HG02610 (cell line): Measurements from ENCODE around the gene FAM177A1.
A peak's percentile ranks its signal among the peaks of the same experiment; 100 is the strongest.
"Not testable (repeated sequence)": the region's sequence is repeated elsewhere in the genome, so short reads cannot be mapped to it uniquely, and the experiment has no call there.

Source experiments
- ATAC-seq: cut with Tn5 transposase; IDR thresholded peaks from one replicate; pipeline ENCODE4 v1.9.1; 2021; ENCODE audit warnings: mild to moderate bottlenecking, moderate library complexity; ENCODE audit not compliant: unreplicated experiment

Gene FAM177A1, protein sequence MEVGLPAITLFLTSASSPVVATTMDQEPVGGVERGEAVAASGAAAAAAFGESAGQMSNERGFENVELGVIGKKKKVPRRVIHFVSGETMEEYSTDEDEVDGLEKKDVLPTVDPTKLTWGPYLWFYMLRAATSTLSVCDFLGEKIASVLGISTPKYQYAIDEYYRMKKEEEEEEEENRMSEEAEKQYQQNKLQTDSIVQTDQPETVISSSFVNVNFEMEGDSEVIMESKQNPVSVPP

DNA sequence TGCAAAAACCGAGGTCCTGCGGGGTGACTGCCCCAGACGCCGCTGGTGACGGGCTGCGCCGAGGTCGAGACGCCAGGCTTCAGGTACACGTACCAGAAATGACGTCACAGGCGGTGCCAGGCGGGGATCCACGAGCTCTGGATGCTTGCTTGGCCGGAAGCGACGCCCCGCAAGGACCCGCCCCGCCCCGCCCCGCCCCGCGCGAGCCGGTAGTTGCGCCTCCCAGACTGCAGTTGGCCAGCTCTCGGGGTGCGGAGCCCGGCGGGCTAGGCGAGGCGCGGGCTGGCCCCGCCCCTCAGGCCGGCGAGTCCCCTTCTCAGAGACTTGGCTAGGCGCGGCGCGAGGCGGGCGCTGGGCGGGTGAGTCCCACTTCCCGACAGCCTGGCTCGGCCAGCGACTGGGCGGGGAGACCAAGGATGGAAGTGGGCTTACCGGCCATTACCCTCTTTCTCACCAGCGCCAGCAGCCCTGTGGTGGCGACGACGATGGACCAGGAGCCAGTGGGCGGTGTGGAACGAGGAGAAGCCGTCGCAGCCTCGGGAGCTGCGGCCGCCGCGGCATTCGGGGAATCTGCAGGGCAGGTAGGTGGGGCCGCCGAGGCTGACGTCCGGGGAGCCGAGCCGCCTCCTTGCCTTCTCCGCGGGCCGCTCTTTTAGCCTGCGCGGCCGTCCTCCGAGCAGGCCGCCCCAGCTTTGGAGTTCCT is at the start of gene FAM177A1:
Gene FAM177A1 (plus strand): TSS at position 225 of the 703 bp plus-strand sequence. CDS start 192 bp downstream, at position 417.
- ATAC-seq = peak; percentile 96

DNA sequence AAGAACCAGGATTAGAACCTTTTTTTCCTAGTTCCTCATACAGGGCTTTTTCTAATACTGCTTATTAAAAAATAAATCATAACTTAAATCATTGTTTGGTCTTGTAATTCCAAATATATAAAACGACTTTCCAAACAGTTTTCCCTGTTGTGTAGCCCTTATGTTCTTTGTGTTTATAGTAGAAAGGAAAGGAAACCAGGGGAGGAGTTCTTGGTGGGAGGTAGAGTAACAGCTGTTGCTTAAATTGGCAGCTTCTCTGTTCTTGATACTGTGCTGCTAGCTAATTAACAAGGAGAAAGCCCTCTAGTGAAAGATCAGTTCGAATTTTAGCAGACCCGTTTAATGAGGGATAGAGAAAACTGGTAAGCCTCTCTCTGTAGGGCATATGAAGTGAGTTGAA is 48.3 kb upstream of the FAM177A1 start:
- ATAC-seq = no peak

DNA sequence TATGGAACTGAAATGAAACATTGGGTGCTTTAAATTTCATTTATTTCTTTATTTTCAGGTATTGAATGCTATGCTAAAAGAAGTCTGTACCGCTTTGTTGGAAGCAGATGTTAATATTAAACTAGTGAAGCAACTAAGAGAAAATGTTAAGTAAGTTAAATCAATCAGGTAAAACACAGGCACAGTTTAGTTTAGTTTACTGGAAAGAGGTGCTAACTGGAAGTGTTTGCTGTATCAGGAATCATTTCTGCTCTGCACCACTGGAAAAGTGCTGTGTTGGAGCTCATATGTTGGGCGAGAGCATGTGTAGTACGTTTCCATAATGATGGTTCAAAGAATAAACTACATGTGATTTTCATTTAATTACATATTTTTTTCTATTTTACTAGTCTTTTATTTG is 46.6 kb upstream of the FAM177A1 start:
- no peak for ATAC-seq

DNA sequence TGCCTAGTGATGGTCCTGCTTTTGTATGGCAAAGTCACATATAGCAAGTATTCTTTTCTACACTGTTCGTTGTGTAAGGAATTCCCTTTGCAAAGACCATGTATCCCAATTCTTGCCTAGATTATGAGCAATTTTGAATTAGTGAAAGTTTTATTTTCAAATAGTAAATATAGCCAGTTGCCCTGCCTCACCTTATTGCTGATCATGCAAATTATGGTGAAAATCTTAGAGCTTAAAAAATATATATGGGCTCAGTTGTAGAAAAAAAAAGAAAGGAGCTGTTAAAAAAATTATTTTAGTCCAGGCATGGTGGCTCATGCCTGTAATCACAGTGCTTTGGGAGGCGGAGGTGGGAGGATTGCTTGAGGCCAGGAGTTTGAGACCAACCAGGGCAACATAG is 44.5 kb upstream of the FAM177A1 start:
- ATAC-seq = no peak

DNA sequence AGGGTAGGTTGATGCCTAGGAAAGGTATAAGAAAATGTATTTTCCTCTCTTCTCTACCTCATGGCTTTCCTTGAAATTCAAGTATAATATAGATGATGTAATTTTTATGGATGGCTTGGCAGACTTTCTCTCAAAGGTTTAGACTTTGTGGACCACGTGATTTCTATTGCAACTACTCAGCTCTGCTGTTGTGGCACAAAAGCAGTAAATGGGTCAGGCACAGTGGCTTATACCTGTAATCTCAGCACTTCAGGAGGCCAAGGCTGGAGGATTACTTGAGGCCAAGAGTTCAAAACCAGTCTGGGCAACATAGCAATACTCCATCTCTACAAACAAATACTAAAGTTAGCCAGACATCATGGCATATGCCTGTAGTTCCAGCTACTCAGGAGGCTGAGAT is 41.2 kb upstream of the FAM177A1 start:
- no peak for ATAC-seq

DNA sequence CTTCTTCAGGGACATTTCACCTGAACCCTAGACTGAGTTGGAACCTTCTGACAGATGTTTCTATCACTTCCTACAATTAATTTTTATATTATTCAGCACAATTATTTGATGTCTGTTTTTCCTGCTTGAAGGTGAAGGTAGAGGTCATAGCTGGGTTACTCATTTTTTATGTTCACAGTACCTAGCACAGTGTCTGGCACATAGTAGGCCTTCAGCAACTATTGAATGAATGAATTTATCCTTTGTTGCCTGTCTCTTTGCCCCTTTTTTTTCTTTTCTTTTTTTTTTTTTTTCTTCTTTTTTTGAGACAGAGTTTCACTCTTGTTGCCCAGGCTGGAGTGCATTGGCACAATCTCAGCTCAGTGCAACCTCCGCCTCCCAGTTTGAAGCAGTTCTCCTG is 29.5 kb upstream of the FAM177A1 start:
- ATAC-seq = no peak

DNA sequence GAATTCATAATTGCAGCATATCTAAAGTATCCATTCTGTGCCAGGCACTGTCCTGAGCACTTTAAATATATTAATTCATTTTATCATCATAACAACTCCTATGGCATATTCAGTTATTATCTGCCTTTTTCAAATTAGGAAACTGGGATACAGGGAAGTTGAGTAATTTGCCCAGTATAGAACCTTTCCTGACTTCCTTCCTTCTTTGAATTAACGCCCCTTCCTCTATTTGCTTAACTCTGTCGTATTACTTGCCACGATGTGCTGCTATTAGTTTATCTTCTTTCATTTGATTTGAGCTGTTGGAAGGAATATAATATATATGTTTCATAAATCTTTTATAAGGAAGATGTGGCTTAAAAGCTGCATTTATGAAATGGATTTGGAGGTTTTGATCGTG is 25.4 kb upstream of the FAM177A1 start:
- no peak for ATAC-seq

DNA sequence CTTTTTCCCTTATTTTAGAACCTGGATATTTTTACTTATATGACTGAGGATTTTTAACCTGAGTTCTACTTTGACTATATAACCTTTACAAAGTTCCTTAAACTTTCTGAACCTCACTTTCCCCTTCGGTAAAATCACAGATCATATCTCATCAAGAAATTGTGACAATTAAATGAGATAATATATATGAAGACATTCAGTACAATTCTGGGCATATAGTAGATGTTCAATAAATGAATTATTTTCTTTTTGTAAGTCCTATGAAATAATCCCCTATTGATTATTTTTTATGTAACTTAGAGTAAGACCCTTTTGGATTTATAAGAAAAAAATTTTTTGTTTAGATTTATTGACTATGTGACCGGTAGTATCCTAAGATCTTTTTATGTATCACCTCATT is 17.6 kb upstream of the FAM177A1 start:
- no peak for ATAC-seq

DNA sequence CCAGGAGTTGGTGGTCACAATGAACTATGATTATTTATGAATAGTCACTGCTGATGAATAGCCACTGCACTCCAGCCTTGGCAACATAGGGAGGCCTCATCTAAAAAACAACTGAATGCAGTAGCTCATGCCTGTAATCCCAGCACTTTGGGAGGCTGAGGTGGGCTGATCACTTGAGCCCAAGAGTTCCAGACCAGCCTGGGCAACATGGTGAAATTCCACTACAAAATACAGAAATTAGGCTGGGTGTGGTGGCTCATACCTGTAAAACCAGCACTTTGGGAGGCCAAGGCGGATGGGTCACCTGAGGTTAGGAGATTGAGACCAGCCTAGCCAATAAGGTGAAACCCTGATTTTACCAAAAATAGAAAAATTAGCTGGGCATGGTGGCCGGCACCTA is 13.5 kb upstream of the FAM177A1 start:
- no peak for ATAC-seq

DNA sequence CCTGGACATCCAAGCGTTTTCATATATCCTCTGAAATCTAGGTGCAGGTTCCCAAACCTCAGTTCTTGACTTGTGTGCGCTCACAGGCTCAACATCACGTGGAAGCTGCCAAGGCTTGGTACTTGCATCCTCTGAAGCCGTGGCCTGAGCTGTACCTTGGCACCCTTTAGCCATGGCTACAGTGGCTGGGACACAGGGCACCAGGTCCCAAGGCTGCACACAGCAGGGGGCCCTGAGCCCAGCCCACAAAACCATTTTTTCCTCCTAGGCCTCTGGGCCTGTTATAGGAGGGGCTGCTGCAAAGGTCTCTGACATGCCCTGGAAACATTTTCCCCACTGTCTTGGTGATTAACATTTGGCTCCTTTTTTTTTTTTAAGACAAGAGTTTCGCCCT is 11.6 kb upstream of the FAM177A1 start:
- ATAC-seq = no peak

DNA sequence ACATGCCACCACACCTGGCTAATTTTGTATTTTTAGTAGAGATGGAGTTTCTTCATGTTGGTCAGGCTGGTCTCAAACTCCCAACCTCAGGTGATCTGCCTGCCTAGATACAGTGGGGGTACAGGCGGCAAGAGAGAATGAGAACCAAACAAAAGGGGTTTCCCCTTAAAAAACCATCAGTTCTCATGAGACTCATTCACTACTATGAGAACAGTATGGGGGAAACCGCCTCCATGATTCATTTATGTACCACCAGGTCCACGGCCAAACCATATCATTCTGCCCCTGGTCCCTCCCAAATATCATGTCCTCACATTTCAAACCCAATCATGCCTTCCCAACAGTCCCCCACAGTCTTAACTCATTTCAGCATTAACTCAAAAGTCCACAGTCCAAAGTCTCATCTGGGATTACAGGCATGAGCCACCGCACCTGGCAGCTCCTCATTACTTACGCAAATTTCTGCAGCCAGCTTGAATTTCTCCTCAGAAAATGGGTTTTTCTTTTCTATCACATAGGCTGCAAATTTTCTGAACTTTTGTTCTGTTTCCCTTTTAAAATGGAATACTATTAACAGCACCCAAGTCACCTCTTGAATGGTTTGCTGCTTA is 11.0 kb upstream of the FAM177A1 start:
- ATAC-seq = peak; percentile 41

DNA sequence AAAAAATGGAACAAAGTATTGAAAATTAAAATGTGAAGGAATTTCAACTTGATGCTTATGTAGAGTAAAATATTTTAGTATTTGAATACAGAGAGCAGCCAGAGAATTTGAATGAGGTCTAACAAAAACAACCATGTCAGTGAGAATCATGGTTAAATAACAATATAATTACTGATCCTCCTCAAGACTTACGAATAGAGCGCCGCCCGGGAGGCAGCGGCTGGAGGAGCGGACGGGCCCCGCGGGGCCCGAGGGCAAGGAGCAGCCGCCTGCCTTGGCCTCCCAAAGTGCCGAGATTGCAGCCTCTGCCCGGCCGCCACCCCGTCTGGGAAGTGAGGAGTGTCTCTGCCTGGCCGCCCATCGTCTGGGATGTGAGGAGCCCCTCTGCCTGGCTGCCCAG is 7.8 kb upstream of the FAM177A1 start:
- not testable (repeated sequence) for ATAC-seq

DNA sequence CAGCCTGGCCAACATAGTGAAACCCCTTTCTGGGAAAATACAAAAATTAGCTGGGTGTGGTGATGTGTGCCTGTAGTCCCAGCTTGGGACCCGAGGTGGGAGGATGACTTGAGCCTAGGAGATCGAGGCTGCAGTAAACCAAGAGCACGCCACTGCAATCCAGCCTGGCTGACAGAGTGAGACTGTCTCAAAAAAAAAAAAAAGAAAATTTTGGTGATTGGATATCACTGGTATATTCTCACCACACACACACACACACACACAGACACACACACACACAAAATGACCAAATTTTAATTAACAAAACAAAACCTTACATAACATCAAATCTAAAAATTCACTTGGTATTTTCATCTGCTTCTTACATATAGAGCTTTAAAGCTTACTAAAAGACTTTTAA is 3.4 kb upstream of the FAM177A1 start:
- no peak for ATAC-seq

DNA sequence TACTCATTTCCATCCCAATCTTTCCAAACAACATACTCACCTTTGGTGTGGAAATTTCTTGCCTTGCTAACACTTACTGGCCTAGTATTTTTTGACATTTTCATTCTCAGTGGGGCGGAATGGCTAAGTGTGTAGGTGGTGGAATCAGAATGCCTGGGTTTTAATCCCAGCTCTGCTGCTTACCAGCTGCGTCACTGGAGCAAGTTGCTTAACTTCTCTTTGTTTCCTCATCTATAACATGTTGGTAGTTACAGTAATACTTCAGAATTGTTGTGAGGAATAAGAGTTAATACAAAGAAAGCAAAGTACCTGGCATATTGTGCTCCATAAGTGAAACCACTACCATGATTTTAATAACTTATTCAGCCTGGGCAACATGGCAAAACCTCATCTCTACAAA is 3.0 kb upstream of the FAM177A1 start:
- ATAC-seq = no peak

DNA sequence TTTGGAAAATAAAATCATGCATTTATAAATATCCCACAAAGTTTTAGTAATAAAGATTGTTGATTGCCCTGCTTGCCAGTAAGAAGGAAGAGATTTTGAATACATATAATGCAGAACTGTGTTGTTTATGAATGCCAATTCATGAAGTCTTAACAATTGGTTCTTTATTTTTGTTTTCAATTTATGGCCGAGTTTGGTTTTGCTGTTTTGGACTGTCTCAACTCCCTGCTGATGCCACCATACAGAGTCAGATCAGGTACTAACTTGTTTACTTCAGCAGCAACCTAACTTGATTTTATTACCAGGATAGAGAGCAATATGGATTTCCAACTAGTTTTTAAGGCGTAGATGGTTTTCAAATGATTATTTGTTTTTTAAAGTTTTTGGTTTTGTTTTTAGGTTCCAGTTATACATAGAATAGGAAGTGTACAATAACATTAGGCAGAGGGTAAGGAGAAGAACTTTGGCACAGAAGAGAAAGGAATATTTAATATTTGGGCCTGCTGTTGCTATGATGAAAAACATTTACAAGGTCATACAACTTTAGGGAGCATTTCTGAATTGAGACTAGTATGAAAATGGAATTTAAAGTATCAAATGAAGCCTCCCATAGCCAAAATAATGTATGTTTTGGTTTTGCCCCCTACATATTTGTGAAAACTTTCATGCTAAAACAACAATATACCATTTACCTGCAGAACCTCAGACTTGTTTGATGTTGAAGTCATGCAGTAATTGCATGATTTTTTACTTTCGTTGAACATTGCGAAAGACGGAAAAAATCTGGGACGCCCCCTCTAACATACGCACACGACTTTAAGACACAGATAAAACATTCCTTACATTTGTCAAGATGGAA is 904 bp upstream of the FAM177A1 start:
- ATAC-seq = no peak

DNA sequence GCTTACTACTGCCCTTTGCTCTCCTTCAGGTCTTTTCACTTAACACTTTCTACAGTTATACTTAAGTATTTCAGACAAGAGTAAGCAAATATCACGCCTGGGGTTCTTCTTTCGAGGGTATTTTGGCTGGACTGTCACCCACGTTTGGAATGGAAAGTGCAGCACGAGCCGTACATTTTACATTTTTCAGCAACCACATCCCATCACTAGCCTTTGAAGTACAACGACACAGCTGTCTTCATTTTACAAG is 349 bp upstream of the FAM177A1 start:
- ATAC-seq = no peak

DNA sequence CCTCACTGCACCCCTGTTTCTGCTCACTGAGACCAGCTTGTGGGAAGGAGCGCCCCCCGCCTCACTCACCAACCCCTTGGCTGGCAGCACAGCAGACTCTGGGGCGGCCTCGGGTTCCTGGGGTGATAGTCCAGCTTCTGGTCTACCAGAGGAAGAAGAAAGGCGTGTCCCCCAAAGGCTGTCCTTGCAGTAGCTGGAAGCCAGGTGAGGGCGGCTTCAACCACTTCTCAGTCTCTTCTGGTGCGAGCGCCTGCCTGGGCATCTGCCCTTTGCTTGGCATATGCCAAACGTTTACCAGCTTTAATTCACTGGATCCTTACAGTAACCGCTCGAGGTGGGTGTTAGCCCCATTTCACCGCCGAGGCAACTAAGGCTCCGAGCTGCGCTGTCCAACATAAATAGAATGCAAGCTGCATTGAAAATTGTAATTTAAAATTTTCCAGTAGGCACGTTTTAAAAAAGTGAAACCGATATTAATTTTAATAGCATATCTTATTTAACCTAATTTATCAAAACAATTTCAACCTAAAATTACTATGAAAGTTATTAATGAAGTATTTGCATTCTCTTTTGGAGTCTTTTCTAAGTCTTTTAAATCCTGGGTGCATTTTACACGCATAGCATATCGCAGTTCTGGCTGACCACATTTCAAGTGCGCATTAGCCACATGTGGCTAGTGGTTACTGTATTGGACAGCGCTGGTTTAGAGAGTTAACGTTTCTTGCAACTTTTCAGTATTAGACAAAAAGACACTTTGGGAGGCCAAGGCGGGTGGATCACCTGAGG is 872 bp downstream of the FAM177A1 start:
- ATAC-seq = peak; percentile 6

DNA sequence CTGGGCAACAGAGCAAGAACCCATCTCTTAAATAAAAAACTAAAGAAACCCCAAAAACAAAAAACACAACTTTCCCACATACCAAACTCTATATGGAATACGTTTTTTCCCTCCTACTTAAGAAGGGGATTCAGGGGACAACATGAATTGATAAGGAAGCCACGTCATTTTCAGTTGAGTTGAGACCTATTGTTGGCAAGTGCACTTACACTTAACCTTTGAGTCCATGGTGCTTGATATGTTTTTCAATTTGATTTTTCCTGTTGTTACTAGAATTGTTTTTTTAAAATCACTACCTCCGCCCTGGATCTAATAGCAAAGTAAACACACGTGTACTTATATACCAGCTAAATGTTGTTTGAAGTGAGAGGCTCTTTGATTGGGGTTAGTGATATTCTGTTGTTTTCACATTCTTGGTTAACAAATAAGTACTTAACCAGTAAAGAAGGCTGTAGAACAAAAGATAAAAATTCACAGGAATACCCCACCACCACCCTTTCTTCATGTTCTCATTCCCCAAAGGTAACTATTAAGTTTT is 2.0 kb downstream of the FAM177A1 start:
- ATAC-seq = no peak

DNA sequence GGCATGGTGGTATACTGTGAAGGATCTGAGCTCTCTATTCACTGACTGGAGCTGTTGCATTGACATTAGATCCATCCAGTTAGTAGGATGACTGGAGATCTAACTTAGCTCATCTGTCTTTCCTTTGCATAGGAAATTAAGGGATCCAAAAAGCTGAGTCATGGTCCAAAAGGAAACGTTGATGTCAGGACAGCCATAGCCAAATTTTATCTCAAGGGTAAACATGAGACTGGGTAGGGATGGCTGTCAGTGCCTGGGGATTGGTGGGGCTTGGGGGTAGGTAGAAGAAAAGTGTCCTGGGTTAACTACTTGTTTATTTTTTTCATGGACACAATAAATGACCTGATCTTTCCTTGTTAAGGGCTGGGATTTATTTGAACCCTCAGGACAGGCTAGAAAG is 4.6 kb downstream of the FAM177A1 start:
- no peak for ATAC-seq

DNA sequence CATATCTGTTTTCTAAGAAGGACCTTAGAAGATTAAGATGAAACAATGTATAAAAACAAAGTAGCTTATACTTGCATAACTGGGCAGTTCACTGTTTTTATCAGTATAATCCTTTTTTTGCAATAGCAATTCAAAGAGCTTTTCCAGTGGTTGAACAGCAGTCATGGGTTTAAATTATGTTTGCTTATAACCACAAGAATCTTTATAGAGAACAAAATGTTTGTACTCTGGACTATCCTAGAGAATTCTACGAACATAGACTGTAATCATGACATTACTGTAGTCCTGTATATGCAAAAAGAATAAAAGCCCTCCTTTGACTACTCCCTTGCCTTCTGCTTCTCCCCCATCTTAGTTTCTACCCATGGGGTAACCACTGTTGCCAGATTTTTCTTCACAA is 5.7 kb downstream of the FAM177A1 start:
- ATAC-seq = no peak

DNA sequence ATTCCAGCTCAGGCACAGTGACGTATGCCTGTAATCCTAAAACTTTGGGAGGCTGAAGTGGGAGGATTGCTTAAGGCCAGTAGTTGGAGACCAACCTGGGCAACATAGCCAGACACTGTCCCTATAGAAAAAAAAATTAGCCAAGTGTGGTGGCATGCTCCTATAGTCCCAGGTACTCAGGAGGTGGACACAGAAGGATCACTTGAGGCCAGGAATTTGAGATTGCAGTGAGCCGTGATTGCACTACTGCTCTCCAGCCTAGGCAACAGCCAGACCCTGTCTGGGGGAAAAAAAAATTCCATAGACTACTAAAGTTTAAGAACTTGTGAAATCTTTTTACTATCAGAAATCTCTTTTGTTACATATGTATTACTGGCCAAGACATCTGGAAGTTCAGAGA is 6.6 kb downstream of the FAM177A1 start:
- ATAC-seq = no peak
